ENCODE data around the gene STX10. TPM values are rescaled to one million over a fixed set of nuclear protein-coding genes. Genes with fewer than 3 reads are reported as not detected.

Gene STX10
- total and polyA plus RNA-seq, 9 of the 15 experiments (the other 6 are each of a cell fraction or from before 2014, with no cell fraction given): 0.51 to 66.3 (median 31.0) TPM

DNA sequence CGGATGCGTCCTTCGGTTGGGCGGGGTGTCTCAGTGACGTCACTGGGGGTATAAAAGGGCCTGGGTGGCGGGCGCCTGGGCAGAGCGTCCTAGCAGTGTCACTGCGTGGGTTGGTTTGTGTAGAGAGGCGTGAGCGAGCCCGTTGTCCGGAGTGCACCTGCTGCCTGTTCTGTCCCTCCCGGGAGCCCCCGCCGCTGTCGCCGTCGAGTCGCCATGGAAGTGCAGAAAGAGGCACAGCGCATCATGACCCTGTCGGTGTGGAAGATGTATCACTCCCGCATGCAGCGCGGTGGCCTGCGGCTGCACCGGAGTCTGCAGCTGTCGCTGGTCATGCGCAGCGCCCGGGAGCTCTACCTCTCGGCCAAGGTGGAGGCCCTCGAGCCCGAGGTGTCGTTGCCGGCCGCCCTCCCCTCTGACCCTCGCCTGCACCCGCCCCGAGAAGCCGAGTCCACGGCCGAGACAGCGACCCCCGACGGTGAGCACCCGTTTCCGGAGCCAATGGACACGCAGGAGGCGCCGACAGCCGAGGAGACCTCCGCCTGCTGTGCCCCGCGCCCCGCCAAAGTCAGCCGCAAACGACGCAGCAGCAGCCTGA, 2.9 kb upstream of the STX10 start (continued):
- TF ChIP-seq, protein P1, sequence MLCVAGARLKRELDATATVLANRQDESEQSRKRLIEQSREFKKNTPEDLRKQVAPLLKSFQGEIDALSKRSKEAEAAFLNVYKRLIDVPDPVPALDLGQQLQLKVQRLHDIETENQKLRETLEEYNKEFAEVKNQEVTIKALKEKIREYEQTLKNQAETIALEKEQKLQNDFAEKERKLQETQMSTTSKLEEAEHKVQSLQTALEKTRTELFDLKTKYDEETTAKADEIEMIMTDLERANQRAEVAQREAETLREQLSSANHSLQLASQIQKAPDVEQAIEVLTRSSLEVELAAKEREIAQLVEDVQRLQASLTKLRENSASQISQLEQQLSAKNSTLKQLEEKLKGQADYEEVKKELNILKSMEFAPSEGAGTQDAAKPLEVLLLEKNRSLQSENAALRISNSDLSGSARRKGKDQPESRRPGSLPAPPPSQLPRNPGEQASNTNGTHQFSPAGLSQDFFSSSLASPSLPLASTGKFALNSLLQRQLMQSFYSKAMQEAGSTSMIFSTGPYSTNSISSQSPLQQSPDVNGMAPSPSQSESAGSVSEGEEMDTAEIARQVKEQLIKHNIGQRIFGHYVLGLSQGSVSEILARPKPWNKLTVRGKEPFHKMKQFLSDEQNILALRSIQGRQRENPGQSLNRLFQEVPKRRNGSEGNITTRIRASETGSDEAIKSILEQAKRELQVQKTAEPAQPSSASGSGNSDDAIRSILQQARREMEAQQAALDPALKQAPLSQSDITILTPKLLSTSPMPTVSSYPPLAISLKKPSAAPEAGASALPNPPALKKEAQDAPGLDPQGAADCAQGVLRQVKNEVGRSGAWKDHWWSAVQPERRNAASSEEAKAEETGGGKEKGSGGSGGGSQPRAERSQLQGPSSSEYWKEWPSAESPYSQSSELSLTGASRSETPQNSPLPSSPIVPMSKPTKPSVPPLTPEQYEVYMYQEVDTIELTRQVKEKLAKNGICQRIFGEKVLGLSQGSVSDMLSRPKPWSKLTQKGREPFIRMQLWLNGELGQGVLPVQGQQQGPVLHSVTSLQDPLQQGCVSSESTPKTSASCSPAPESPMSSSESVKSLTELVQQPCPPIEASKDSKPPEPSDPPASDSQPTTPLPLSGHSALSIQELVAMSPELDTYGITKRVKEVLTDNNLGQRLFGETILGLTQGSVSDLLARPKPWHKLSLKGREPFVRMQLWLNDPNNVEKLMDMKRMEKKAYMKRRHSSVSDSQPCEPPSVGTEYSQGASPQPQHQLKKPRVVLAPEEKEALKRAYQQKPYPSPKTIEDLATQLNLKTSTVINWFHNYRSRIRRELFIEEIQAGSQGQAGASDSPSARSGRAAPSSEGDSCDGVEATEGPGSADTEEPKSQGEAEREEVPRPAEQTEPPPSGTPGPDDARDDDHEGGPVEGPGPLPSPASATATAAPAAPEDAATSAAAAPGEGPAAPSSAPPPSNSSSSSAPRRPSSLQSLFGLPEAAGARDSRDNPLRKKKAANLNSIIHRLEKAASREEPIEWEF (CRISPR knock-in tag; IDR thresholded peaks at IDR 0.05): no peak
- TF ChIP-seq ZNF263 (CRISPR knock-in tag; IDR thresholded peaks at IDR 0.05; ENCODE audit: borderline replicate concordance) (peak; percentile 46), ZNF324 (CRISPR knock-in tag; IDR thresholded peaks at IDR 0.05) (no peak), NFXL1 (CRISPR knock-in tag; IDR thresholded peaks at IDR 0.05) (no peak), PCBP1 (IDR thresholded peaks at IDR 0.05; ENCODE audit: low read depth, low read length, poor library complexity, severe bottlenecking) (peak; percentile 97), RFX5 (IDR thresholded peaks at IDR 0.05; ENCODE audit: low read depth, low read length) (peak; percentile 75; the same call in 1 of the 2 replicates), CEBPG (CRISPR knock-in tag; IDR thresholded peaks at IDR 0.05) (no peak), CEBPG (tag; conservative IDR thresholded peaks at IDR 0.05 in 1 of 2, IDR thresholded peaks at IDR 0.05 in 1 of 2) (no peak), MIER1 (IDR thresholded peaks at IDR 0.05; ENCODE audit: low read depth) (no peak), POLR2B (IDR thresholded peaks at IDR 0.05; ENCODE audit: low read depth, partially characterized antibody) (peak; percentile 100), ZNF431 (CRISPR knock-in tag; IDR thresholded peaks at IDR 0.05) (0 out of 2 replicates have a peak, but pooled peaks have one; percentile 72), RBM17 (IDR thresholded peaks at IDR 0.05; ENCODE audit: borderline replicate concordance, low read depth, low read length) (no peak), ZNF121 (CRISPR knock-in tag; conservative IDR thresholded peaks at IDR 0.05) (no peak; the same call in 1 of the 2 replicates), SLC30A9 (CRISPR knock-in tag; IDR thresholded peaks at IDR 0.05) (no peak), SMARCA5 (IDR thresholded peaks at IDR 0.05) (0 out of 2 replicates have a peak, but pooled peaks have one; percentile 50)
- TF ChIP-seq, protein P2, sequence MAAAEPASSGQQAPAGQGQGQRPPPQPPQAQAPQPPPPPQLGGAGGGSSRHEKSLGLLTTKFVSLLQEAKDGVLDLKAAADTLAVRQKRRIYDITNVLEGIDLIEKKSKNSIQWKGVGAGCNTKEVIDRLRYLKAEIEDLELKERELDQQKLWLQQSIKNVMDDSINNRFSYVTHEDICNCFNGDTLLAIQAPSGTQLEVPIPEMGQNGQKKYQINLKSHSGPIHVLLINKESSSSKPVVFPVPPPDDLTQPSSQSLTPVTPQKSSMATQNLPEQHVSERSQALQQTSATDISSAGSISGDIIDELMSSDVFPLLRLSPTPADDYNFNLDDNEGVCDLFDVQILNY (CRISPR knock-in tag; IDR thresholded peaks at IDR 0.05): peak; percentile 82; the same call in 1 of the 2 replicates
- TF ChIP-seq, protein P3, sequence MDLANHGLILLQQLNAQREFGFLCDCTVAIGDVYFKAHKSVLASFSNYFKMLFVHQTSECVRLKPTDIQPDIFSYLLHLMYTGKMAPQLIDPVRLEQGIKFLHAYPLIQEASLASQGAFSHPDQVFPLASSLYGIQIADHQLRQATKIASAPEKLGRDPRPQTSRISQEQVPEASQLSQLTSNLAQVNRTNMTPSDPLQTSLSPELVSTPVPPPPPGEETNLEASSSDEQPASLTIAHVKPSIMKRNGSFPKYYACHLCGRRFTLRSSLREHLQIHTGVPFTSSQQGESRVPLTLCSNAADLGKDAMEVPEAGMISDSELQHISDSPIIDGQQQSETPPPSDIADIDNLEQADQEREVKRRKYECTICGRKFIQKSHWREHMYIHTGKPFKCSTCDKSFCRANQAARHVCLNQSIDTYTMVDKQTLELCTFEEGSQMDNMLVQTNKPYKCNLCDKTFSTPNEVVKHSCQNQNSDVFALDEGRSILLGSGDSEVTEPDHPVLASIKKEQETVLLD (IDR thresholded peaks at IDR 0.05): no peak

All from K562 (cell line).